GM19351 (cell line): ENCODE data around the gene MAD1L1.
"Not testable (repeated sequence)": the region's sequence is repeated elsewhere in the genome, so short reads cannot be mapped to it uniquely, and the experiment has no call there.

ENCODE experiments used
- ATAC-seq: cut with Tn5 transposase; IDR thresholded peaks from one replicate; pipeline ENCODE4 v1.9.1; 2021; ENCODE audit warnings: mild to moderate bottlenecking, moderate library complexity; ENCODE audit not compliant: unreplicated experiment

The MAD1L1 gene

GRCh38 chr7:1995911-1996420, 236.8 kb downstream of the MAD1L1 start:
- not testable (repeated sequence) for ATAC-seq

- no peak for ATAC-seq
Measured at GRCh38 chr7:1995426-1995825, 237.3 kb downstream of the MAD1L1 start.

- ATAC-seq = no peak
Measured at GRCh38 chr7:1994931-1995330, 237.8 kb downstream of the MAD1L1 start.

GRCh38 chr7:1993776-1994740, 238.7 kb downstream of the MAD1L1 start:
- ATAC-seq = no peak

GRCh38 chr7:1993031-1993695, 239.6 kb downstream of the MAD1L1 start:
- ATAC-seq = no peak

GRCh38 chr7:1992554-1992953, 240.2 kb downstream of the MAD1L1 start:
- no peak for ATAC-seq

- no peak for ATAC-seq
Measured at GRCh38 chr7:1990001-1990670, 242.6 kb downstream of the MAD1L1 start.

GRCh38 chr7:1989049-1989860, 243.5 kb downstream of the MAD1L1 start:
- ATAC-seq = no peak

- ATAC-seq = no peak
Measured at GRCh38 chr7:1988533-1988930, 244.2 kb downstream of the MAD1L1 start.

- ATAC-seq = no peak
Measured at GRCh38 chr7:1987591-1988532, 244.9 kb downstream of the MAD1L1 start.

GRCh38 chr7:1987084-1987535, 245.6 kb downstream of the MAD1L1 start:
- no peak for ATAC-seq

GRCh38 chr7:1986366-1987083, 246.2 kb downstream of the MAD1L1 start:
- no peak for ATAC-seq

GRCh38 chr7:1985936-1986335, 246.8 kb downstream of the MAD1L1 start:
- no peak for ATAC-seq

GRCh38 chr7:1985042-1985441, 247.7 kb downstream of the MAD1L1 start:
- no peak for ATAC-seq

- no peak for ATAC-seq
Measured at GRCh38 chr7:1981878-1982230, 250.9 kb downstream of the MAD1L1 start.

GRCh38 chr7:1981201-1981877, 251.4 kb downstream of the MAD1L1 start:
- no peak for ATAC-seq

GRCh38 chr7:1979591-1980560, 252.9 kb downstream of the MAD1L1 start:
- peak; percentile 97 for ATAC-seq
